Stimulated activated naive CD8-positive, alpha-beta T cell treated with anti-CD3 and anti-CD28 coated beads, Interleukin-15, Interleukin-2, amounts not matched to agents 100 U/mL and 50 U/mL, for 24 hours (primary cell): ENCODE measurements around the gene KCNN2.

Experiments
- ATAC-seq: fragments of 150-1000 bp; cut with Tn5 transposase; one replicate; pipeline ENCODE4 v1.10.0; 2021
- DNase-seq: peaks from one replicate; pipeline ENCODE4 v3.0.0; 2021

KCNN2 gene

DNA sequence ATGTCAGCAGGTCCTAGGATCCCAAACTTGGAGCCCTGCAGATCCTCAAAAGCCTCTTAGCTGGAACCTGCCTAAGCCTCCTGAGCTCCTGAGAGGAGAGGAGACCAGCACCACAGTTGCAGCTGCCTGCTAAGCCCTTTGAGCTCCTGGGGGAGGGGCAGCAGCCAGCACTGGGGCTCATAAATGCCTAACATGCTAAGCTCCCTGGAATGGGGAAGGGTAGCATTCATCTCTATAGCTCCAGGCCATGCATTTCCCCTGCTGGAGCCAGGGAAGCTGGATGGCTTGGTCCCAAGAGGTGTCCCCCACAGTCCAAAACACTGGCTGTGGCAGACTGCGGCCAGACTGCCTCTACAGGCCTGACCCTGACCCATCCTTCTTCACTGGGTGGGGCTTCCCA, 182.7 kb downstream of the KCNN2 start:
- no peak for ATAC-seq
- no peak for DNase-seq
